HEK293 (cell line): ENCODE measurements around the gene TRPC4AP.

ENCODE experiments used
- ZNF121 ChIP-seq: fragments of 450-650 bp; formaldehyde crosslinking; IDR thresholded peaks from 2 replicates; pipeline ENCODE4 v1.5.1; 2016; ENCODE audit warnings: missing biosample characterization, missing genetic modification characterization
- ZNF169 ChIP-seq: fragments of 450-650 bp; formaldehyde crosslinking; IDR thresholded peaks from 2 replicates; pipeline ENCODE4 v1.5.1; 2016; ENCODE audit warnings: missing biosample characterization, missing genetic modification characterization
- ZNF274 ChIP-seq, 2 experiments: fragments of 200-500 bp in 1 of 2; fragments of 450-650 bp in 1 of 2; sonication (Bioruptor generic) in 1 of 2; formaldehyde crosslinking in 1 of 2; IDR thresholded peaks; 2 replicates each; pipeline versions ENCODE4 v1.5.1 to v1.6.1; 2014 to 2016; ENCODE audit warnings: borderline replicate concordance in 1 of 2, inconsistent platforms in 1 of 2, low read length in 1 of 2, missing biosample characterization in 1 of 2, missing genetic modification characterization in 1 of 2
- ZNF530 ChIP-seq: fragments of 450-650 bp; formaldehyde crosslinking; IDR thresholded peaks from 2 replicates; pipeline ENCODE4 v1.5.1; 2016; ENCODE audit warnings: low read depth, missing biosample characterization, missing genetic modification characterization
- ZNF548 ChIP-seq: fragments of 450-650 bp; formaldehyde crosslinking; IDR thresholded peaks from 2 replicates; pipeline ENCODE4 v1.5.1; 2016; ENCODE audit warnings: missing biosample characterization, missing genetic modification characterization
- ZNF561 ChIP-seq: fragments of 450-650 bp; IDR thresholded peaks from 2 replicates; pipeline ENCODE4 v1.5.1; 2018; ENCODE audit warnings: missing biosample characterization, missing genetic modification characterization, borderline replicate concordance
- TF ChIP-seq, protein P1 (sequence below): fragments of 450-650 bp; formaldehyde crosslinking; IDR thresholded peaks from 2 replicates; pipeline ENCODE4 v1.5.1; 2016; ENCODE audit warnings: missing biosample characterization, missing genetic modification characterization
- TF ChIP-seq, protein P2 (sequence below): fragments of 450-650 bp; formaldehyde crosslinking; optimal IDR thresholded peaks from 2 replicates; pipeline ENCODE3; 2016; ENCODE audit warnings: missing biosample characterization, mild to moderate bottlenecking, missing genetic modification characterization
- TF ChIP-seq, protein P3 (sequence below): fragments of 450-650 bp; formaldehyde crosslinking; IDR thresholded peaks from 2 replicates; pipeline ENCODE4 v1.5.1; 2016; ENCODE audit warnings: missing biosample characterization, missing genetic modification characterization, borderline replicate concordance
- TF ChIP-seq, protein P4 (sequence below): fragments of 450-650 bp; IDR thresholded peaks from 2 replicates; pipeline ENCODE4 v1.5.1; 2018; ENCODE audit warnings: missing biosample characterization, missing genetic modification characterization

DNA sequence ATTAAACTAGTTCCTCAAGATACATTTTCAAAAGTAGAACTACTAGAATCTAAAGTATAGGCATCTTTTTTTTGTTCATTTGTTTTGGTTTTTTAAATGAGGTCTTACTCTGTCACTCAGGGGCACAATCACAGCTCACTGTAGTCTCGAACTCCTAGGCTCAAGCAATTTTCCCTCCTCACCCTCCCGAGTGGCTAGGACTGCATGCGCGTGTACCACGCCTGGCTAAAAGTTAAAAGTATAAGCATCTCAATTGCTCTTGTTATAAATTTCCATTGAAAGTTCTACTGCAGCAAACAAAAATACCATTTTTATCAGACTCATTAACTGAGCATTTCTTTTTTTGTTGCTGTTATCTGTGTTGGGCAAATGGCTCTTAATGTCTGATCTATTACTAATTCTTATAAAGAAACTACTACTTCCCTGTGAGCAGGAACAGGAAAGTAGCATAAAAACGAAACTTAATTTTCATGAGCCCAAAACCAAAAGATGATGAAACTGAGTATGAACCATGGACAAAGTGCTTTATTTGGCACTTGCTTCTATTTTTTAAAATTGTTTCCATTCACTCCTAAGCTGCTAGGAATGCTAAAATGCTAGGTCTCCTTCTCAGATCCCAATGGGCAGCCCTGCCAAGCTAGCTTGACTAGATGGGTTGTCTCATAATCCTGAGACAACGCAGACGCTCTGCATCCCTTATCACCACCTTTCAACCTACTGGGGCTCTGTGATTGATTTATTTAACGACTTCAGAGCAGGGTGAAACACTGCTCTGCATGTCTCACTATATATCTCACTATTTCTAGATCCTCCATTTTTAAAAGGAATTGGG, 36.9 kb downstream of the TRPC4AP start:
- TF ChIP-seq, protein P1, sequence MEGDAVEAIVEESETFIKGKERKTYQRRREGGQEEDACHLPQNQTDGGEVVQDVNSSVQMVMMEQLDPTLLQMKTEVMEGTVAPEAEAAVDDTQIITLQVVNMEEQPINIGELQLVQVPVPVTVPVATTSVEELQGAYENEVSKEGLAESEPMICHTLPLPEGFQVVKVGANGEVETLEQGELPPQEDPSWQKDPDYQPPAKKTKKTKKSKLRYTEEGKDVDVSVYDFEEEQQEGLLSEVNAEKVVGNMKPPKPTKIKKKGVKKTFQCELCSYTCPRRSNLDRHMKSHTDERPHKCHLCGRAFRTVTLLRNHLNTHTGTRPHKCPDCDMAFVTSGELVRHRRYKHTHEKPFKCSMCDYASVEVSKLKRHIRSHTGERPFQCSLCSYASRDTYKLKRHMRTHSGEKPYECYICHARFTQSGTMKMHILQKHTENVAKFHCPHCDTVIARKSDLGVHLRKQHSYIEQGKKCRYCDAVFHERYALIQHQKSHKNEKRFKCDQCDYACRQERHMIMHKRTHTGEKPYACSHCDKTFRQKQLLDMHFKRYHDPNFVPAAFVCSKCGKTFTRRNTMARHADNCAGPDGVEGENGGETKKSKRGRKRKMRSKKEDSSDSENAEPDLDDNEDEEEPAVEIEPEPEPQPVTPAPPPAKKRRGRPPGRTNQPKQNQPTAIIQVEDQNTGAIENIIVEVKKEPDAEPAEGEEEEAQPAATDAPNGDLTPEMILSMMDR (tag by site-specific recombination): no peak
- TF ChIP-seq ZNF169: no peak
- TF ChIP-seq ZNF530: no peak
- TF ChIP-seq, protein P2, sequence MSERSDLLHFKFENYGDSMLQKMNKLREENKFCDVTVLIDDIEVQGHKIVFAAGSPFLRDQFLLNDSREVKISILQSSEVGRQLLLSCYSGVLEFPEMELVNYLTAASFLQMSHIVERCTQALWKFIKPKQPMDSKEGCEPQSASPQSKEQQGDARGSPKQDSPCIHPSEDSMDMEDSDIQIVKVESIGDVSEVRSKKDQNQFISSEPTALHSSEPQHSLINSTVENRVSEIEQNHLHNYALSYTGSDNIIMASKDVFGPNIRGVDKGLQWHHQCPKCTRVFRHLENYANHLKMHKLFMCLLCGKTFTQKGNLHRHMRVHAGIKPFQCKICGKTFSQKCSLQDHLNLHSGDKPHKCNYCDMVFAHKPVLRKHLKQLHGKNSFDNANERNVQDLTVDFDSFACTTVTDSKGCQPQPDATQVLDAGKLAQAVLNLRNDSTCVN: no peak
- TF ChIP-seq ZNF274 (IDR thresholded peaks at IDR 0.05; ENCODE audit: low read length): no peak
- TF ChIP-seq ZNF274 (tag by site-specific recombination; IDR thresholded peaks at IDR 0.05; ENCODE audit: borderline replicate concordance): no peak
- TF ChIP-seq, protein P3, sequence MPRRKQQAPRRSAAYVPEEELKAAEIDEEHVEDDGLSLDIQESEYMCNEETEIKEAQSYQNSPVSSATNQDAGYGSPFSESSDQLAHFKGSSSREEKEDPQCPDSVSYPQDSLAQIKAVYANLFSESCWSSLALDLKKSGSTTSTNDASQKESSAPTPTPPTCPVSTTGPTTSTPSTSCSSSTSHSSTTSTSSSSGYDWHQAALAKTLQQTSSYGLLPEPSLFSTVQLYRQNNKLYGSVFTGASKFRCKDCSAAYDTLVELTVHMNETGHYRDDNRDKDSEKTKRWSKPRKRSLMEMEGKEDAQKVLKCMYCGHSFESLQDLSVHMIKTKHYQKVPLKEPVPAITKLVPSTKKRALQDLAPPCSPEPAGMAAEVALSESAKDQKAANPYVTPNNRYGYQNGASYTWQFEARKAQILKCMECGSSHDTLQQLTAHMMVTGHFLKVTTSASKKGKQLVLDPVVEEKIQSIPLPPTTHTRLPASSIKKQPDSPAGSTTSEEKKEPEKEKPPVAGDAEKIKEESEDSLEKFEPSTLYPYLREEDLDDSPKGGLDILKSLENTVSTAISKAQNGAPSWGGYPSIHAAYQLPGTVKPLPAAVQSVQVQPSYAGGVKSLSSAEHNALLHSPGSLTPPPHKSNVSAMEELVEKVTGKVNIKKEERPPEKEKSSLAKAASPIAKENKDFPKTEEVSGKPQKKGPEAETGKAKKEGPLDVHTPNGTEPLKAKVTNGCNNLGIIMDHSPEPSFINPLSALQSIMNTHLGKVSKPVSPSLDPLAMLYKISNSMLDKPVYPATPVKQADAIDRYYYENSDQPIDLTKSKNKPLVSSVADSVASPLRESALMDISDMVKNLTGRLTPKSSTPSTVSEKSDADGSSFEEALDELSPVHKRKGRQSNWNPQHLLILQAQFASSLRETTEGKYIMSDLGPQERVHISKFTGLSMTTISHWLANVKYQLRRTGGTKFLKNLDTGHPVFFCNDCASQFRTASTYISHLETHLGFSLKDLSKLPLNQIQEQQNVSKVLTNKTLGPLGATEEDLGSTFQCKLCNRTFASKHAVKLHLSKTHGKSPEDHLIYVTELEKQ: no peak
- no peak for TF ChIP-seq ZNF548
- TF ChIP-seq ZNF561 (tag by site-specific recombination): no peak
- no peak for TF ChIP-seq ZNF121 (tag by site-specific recombination)
- TF ChIP-seq, protein P4, sequence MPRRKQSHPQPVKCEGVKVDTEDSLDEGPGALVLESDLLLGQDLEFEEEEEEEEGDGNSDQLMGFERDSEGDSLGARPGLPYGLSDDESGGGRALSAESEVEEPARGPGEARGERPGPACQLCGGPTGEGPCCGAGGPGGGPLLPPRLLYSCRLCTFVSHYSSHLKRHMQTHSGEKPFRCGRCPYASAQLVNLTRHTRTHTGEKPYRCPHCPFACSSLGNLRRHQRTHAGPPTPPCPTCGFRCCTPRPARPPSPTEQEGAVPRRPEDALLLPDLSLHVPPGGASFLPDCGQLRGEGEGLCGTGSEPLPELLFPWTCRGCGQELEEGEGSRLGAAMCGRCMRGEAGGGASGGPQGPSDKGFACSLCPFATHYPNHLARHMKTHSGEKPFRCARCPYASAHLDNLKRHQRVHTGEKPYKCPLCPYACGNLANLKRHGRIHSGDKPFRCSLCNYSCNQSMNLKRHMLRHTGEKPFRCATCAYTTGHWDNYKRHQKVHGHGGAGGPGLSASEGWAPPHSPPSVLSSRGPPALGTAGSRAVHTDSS: no peak
